RWPE2 (cell line): ENCODE measurements around the gene TTLL6.
"Not testable (repeated sequence)": the region's sequence is repeated elsewhere in the genome, so short reads cannot be mapped to it uniquely, and the experiment has no call there.

ENCODE experiments used
- ATAC-seq: fragments of 200-7000 bp; cut with Tn5 transposase; 3 replicates; pipeline ENCODE4 v1.9.1; 2021; ENCODE audit warnings: low read depth
- DNase-seq: peaks from one replicate; pipeline ENCODE4 v3.0.0-alpha.2; 2020; ENCODE audit warnings: low spot score
- H3K27ac ChIP-seq: fragments of 450-650 bp; 2 replicates; pipeline ENCODE4 v1.5.1; 2017; ENCODE audit warnings: mild to moderate bottlenecking; ENCODE audit not compliant: poor library complexity, severe bottlenecking
- H3K27me3 ChIP-seq: fragments of 250-450 bp; sonication (Bioruptor Pico); 2 replicates; pipeline ENCODE4 v1.5.1; 2021; ENCODE audit warnings: mild to moderate bottlenecking, moderate library complexity; ENCODE audit not compliant: insufficient read depth, poor library complexity, severe bottlenecking
- H3K36me3 ChIP-seq: fragments of 250-450 bp; sonication (Bioruptor Pico); 2 replicates; pipeline ENCODE4 v1.5.1; 2020; ENCODE audit warnings: low read depth, mild to moderate bottlenecking, moderate library complexity
- H3K4me1 ChIP-seq: fragments of 250-450 bp; sonication (Bioruptor Pico); 2 replicates; pipeline ENCODE4 v1.5.1; 2021; ENCODE audit warnings: mild to moderate bottlenecking, moderate library complexity; ENCODE audit not compliant: insufficient read depth, poor library complexity, severe bottlenecking
- H3K4me3 ChIP-seq: fragments of 250-450 bp; sonication (Bioruptor Pico); 2 replicates; pipeline ENCODE4 v1.5.1; 2021; ENCODE audit warnings: mild to moderate bottlenecking, moderate library complexity; ENCODE audit not compliant: severe bottlenecking
- H3K9me3 ChIP-seq: fragments of 250-450 bp; sonication (Bioruptor Pico); 2 replicates; pipeline ENCODE4 v1.5.1; 2021; ENCODE audit warnings: mild to moderate bottlenecking, moderate library complexity; ENCODE audit not compliant: severe bottlenecking
- TF ChIP-seq, protein P1 (sequence below): fragments of 450-650 bp; IDR thresholded peaks from one replicate; pipeline ENCODE4 v1.5.1; 2017; ENCODE audit warnings: mild to moderate bottlenecking, moderate library complexity; ENCODE audit not compliant: poor library complexity, severe bottlenecking

Gene TTLL6

DNA sequence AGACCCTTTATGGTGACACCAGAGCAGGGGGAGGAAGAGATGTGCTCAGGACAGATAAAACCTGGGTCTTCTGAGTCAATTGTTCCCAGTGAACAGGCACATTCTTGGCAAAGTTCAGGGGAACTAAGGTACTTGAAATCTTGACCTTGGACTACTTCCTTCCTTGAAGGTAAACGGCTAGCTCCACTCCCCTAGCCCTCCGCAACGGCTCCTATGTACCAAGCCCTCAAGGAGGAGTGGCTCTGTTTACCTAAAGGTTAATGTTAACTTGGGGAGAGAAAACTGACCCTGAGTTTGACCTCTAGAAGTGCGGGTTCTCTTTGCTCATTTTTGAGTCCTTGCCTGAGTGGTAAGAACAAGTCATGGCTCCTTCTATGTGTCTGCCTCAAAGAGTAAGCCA, 7.8 kb downstream of the TTLL6 start:
- no peaks in the 10 kb centered on the region for H3K36me3 ChIP-seq
- H3K27me3 ChIP-seq, result no peaks in the 10 kb centered on the region
- H3K9me3 ChIP-seq, result no peaks in the 10 kb centered on the region
- no peaks in the 10 kb centered on the region for H3K4me1 ChIP-seq
- TF ChIP-seq, protein P1, sequence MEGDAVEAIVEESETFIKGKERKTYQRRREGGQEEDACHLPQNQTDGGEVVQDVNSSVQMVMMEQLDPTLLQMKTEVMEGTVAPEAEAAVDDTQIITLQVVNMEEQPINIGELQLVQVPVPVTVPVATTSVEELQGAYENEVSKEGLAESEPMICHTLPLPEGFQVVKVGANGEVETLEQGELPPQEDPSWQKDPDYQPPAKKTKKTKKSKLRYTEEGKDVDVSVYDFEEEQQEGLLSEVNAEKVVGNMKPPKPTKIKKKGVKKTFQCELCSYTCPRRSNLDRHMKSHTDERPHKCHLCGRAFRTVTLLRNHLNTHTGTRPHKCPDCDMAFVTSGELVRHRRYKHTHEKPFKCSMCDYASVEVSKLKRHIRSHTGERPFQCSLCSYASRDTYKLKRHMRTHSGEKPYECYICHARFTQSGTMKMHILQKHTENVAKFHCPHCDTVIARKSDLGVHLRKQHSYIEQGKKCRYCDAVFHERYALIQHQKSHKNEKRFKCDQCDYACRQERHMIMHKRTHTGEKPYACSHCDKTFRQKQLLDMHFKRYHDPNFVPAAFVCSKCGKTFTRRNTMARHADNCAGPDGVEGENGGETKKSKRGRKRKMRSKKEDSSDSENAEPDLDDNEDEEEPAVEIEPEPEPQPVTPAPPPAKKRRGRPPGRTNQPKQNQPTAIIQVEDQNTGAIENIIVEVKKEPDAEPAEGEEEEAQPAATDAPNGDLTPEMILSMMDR, result no peak
- H3K27ac ChIP-seq, result no peak overlapping the region
- no peak for DNase-seq
- ATAC-seq, result no peak
- H3K4me3 ChIP-seq, result no peak overlapping the region

DNA sequence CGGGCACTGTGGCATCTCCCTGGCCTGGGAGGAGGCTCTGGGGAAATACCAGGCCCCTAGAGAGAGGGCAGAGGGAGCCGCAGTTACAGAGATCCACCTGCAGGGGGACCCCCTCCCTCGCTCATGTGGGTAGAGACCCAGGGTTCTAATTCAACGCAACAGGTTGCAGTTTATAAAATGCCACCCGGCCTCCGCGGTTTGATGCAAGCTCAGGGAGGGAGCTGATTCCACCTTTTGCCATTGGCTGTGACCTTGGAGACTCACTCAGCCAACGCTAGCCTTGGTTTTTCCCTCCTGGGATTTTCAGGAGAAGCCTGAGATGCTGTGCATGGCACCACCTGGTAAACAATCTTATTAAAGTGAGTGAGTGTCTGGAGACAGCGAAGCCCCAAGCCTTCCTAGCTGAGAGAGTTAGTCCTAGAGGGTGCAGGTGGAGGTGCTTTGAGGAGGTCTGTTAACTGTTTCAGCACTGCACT, 12.1 kb downstream of the TTLL6 start:
- no peak overlapping the region for H3K4me3 ChIP-seq
- DNase-seq, result no peak
- H3K4me1 ChIP-seq, result peaks cover 4% of the 10 kb centered on the region
- no peaks in the 10 kb centered on the region for H3K27me3 ChIP-seq
- TF ChIP-seq, protein P1, result peak; percentile 89
- peak; percentile 90 for ATAC-seq
- H3K36me3 ChIP-seq, result no peaks in the 10 kb centered on the region
- H3K9me3 ChIP-seq, result no peaks in the 10 kb centered on the region
- no peak overlapping the region for H3K27ac ChIP-seq

DNA sequence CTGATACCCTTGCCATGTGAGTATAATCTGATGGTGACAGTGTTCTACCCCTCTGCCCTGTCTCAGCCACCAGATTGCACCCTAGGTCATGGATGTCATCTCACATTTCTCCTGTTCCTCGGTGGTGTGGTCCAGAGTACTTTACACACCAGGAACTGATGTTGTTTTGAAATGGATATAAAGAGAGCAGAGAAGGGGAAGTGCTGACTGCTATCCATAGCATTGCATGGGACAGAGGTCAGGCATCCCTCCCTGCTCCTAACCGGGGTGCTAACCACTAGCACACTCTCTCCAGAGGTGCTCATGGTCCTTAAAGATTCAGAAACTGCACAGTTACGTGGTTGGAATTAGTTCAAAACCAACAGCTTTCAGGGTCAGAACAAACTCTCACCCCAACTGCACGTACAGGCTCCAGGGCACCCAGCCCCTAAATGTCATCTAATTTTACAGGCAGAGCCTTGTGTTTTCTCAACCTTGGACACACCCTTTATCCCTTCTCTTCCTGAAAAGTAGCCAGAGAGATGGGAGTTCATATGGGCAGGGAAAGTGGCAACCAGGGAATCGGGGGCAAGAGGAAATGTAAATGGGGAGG, 16.3 kb downstream of the TTLL6 start:
- ATAC-seq (no peak), DNase-seq (no peak)
- TF ChIP-seq, protein P1, result no peak
- no peaks in the 10 kb centered on the region for H3K9me3 ChIP-seq
- H3K27me3 ChIP-seq, result no peaks in the 10 kb centered on the region
- H3K36me3 ChIP-seq, result no peaks in the 10 kb centered on the region
- H3K4me1 ChIP-seq, result peaks cover 4% of the 10 kb centered on the region
- H3K4me3 ChIP-seq, result no peak overlapping the region
- no peak overlapping the region for H3K27ac ChIP-seq

GRCh38 chr17:48799069-48799723, 17.8 kb downstream of the TTLL6 start:
- TF ChIP-seq, protein P1, result no peak
- Histone ChIP-seq H3K4me3 (no peak overlapping the region), H3K27me3 (no peaks in the 10 kb centered on the region), H3K9me3 (no peaks in the 10 kb centered on the region), H3K36me3 (no peaks in the 10 kb centered on the region), H3K4me1 (peaks cover 4% of the 10 kb centered on the region), H3K27ac (no peak overlapping the region)
- no peak for DNase-seq
- ATAC-seq, result no peak

DNA sequence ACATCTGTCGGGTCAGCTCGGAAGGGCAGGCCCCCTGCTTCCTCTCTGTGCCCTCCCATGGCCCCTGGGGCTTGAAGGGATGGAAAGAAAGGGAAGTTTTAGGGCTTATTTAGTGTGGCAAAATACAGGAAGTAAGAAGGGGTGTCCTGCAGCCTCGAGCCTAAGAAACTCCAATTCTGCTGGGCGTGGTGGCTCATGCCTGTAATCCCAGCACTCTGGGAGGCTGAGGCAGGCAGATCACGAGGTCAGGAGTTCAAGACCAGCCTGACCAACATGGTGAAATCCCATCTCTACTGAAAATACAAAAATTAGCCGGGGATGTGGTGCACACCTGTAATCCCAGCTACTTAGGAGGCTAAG, 20.9 kb downstream of the TTLL6 start:
- not testable (repeated sequence) for H3K9me3 ChIP-seq, H3K4me3 ChIP-seq, H3K36me3 ChIP-seq, ATAC-seq, DNase-seq, H3K27me3 ChIP-seq, H3K27ac ChIP-seq, H3K4me1 ChIP-seq
